Type B pancreatic cell (in vitro differentiated cells): ENCODE results near the gene RHEX. TPM values are rescaled to one million over a fixed set of nuclear protein-coding genes. Genes with fewer than 3 reads are reported as not detected.
A peak's percentile ranks its signal among the peaks of the same experiment; 100 is the strongest.

Source experiments
- DNase-seq: peaks from one replicate; pipeline ENCODE4 v3.0.0; 2021; ENCODE audit warnings: mixed read lengths; ENCODE audit not compliant: unreplicated experiment; ENCODE audit errors: extremely low spot score
- H3K27ac Mint-ChIP-seq: 2 replicates; pipeline ENCODE4 v1.8.0; 2021; ENCODE audit warnings: mild to moderate bottlenecking, mixed read lengths
- H3K27me3 Mint-ChIP-seq: 2 replicates; pipeline ENCODE4 v1.8.0; 2021; ENCODE audit warnings: mixed read lengths
- H3K36me3 Mint-ChIP-seq: 2 replicates; pipeline ENCODE4 v1.8.0; 2021; ENCODE audit warnings: mixed read lengths
- H3K4me1 Mint-ChIP-seq: one replicate; pipeline ENCODE4 v1.8.0; 2021; ENCODE audit warnings: mixed read lengths; ENCODE audit not compliant: unreplicated experiment
- H3K4me3 Mint-ChIP-seq: 2 replicates; pipeline ENCODE4 v1.8.0; 2021; ENCODE audit warnings: mild to moderate bottlenecking, mixed read lengths
- H3K9me3 Mint-ChIP-seq: 2 replicates; pipeline ENCODE4 v1.8.0; 2021; ENCODE audit warnings: mixed read lengths
- CTCF ChIP-seq: fragments of 200-600 bp; sonication (generic); conservative IDR thresholded peaks from 2 replicates; pipeline ENCODE4 v1.5.0; 2021; ENCODE audit warnings: antibody characterized with exemption, mild to moderate bottlenecking
- total RNA-seq: library from RNA; stranded (reverse); gene quantifications from 2 replicates; pipeline ENCODE4 v1.2.1, GENCODE V29; 2021; ENCODE audit warnings: low replicate concordance

The RHEX gene
- total RNA-seq, 1 donor from 2014 or later: not detected

GRCh38 chr1:206081856-206082255 lies 28.9 kb downstream of the RHEX start:
- DNase-seq: no peak
- H3K27ac Mint-ChIP-seq: no peak overlapping the region
- peaks cover 29% of the 10 kb centered on the region for H3K27me3 Mint-ChIP-seq
- H3K9me3 Mint-ChIP-seq: no peaks in the 10 kb centered on the region
- no peak overlapping the region for H3K4me3 Mint-ChIP-seq
- TF ChIP-seq CTCF: no peak
- H3K4me1 Mint-ChIP-seq: peaks cover 7% of the 10 kb centered on the region
- H3K36me3 Mint-ChIP-seq: no peaks in the 10 kb centered on the region

GRCh38 chr1:206082831-206083695 lies 30.1 kb downstream of the RHEX start:
- Mint-ChIP-seq H3K4me1 (peaks cover 7% of the 10 kb centered on the region), H3K36me3 (no peaks in the 10 kb centered on the region), H3K9me3 (no peaks in the 10 kb centered on the region), H3K27me3 (peaks cover 29% of the 10 kb centered on the region), H3K4me3 (no peak overlapping the region), H3K27ac (no peak overlapping the region)
- TF ChIP-seq CTCF: no peak
- DNase-seq: no peak

GRCh38 chr1:206083750-206084149 lies 30.8 kb downstream of the RHEX start:
- no peaks in the 10 kb centered on the region for H3K36me3 Mint-ChIP-seq
- DNase-seq: no peak
- H3K27me3 Mint-ChIP-seq: peaks cover 29% of the 10 kb centered on the region

GRCh38 chr1:206087091-206087490 lies 34.1 kb downstream of the RHEX start:
- peaks cover 11% of the 10 kb centered on the region for H3K4me1 Mint-ChIP-seq
- no peak overlapping the region for H3K4me3 Mint-ChIP-seq
- H3K27ac Mint-ChIP-seq: no peak overlapping the region
- TF ChIP-seq CTCF: no peak
- DNase-seq: no peak
- no peaks in the 10 kb centered on the region for H3K36me3 Mint-ChIP-seq
- H3K9me3 Mint-ChIP-seq: no peaks in the 10 kb centered on the region
- peaks cover 17% of the 10 kb centered on the region for H3K27me3 Mint-ChIP-seq

More at GRCh38 chr1:206083750-206084149, 30.8 kb downstream of the RHEX start:
- Mint-ChIP-seq H3K4me1 (peaks cover 7% of the 10 kb centered on the region), H3K27ac (no peak overlapping the region), H3K9me3 (no peaks in the 10 kb centered on the region), H3K4me3 (no peak overlapping the region)
- TF ChIP-seq CTCF: no peak

GRCh38 chr1:206089341-206089740 lies 36.4 kb downstream of the RHEX start:
- no peak for TF ChIP-seq CTCF
- H3K4me3 Mint-ChIP-seq: no peak overlapping the region
- peaks cover 16% of the 10 kb centered on the region for H3K4me1 Mint-ChIP-seq
- no peaks in the 10 kb centered on the region for H3K36me3 Mint-ChIP-seq
- no peak for DNase-seq
- H3K27ac Mint-ChIP-seq: peak overlapping the region; percentile 12
- H3K9me3 Mint-ChIP-seq: no peaks in the 10 kb centered on the region
- H3K27me3 Mint-ChIP-seq: peaks cover 10% of the 10 kb centered on the region
